Measurements from ENCODE around the gene ZNF25.
"Not testable (repeated sequence)": the region's sequence is repeated elsewhere in the genome, so short reads cannot be mapped to it uniquely, and the experiment has no call there.

The ZNF25 gene

GRCh38 chr10:37937864-37938263, 38.6 kb downstream of the ZNF25 start:
- no peak for DNase-seq

GRCh38 chr10:37934791-37935190, 41.7 kb downstream of the ZNF25 start:
- DNase-seq, result no peak

DNA sequence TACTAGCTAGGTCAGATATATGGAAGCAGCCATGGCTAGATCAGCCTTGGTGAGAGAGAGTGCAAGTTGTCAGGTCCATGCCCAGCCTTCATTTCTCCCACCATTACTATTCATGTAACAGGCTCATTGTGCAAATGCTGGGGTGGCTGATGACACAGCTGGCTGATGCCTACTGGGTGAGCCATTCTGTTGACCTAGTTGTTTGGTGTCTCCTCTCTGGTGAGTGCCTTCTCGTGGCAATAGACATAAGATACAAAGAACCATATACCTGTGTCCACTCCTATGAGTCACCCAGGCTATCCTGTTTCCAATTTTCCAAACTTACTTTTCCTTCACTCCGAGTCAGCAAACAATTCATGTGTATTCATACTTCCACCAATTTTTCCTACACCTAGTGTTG, 46.0 kb downstream of the ZNF25 start:
- no peak for DNase-seq

DNA sequence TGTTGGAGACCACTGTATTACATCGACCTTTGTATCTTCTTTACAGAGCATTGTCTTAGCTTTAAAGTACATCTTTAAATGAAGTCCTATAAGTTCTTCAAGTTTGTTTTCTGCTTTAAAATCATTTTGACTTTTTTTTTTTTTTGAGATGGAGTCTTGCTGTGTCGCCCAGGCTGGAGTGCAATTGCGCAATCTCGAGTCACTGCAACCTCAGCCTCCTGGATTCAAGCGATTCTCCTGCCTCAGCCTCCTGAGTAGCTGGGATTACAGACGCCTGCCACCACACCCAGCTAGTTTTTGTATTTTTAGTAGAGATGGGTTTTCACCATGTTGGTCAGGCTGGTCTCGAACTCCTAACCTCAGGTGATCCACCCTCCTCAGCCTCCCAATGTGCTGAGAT, 68.3 kb downstream of the ZNF25 start:
- DNase-seq, result not testable (repeated sequence)

DNA sequence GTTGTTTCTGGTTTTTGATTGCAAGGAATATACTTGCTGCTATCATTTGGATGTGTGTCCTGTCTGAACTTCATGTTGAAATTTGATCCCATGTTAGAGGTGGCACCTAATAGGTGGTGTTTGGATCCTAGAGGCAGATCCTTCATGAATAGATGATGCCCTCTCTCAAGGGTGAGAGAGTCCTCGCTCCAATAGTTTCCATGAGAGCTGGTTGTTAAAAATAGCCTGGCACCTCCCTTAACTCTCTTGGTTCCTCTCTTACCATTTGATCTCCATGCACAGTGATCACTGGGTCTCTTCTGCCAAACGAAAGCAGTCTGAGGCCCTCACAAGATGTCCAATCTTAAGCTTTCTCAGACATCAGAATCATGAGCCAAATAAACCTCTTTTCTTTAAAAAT, 70.1 kb downstream of the ZNF25 start:
- no peak for DNase-seq

All from SW 1271 (cell line).